ENCODE data around the gene COL27A1.

Gene COL27A1

DNA sequence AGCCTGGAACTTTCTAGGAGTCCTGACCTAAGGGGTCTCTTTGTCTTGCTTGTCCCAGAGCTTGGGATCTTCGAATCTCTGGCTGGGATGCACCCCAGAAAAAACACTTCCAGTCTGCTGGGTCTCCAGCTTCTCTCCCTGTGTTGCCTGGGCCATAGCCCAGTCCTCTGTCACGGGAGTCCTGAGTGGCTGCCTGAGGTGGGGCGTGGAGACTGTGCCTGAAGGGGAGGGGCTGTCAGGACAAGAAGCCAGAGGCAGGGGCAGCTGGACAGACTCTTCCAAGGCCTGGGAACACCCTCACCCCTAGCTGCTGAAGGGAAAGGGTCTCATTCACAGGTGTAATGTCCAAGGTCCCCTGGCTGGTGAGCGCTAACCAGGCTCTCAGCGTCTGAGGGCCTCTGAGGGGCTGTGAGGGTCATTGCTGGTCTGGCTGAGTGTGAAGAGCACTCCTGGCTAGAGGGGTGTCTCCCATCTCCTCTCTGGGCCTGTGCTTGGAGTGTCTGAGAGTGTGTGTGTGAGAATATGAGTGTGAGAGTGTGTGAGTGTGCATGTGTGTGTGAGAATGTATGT, 20.4 kb upstream of the COL27A1 start:
- CTCF ChIA-PET: interaction anchor here (0.9 to 1.5 kb wide), 4 partner anchors 20 to 53 kb away, joined by 3 to 5 read pairs (median 4); no protein-coding TSS in a partner anchor
- no peak for DNase-seq (ENCODE audit: low read depth, low spot score)
- POLR2A ChIA-PET: interaction anchor here (1.1 kb wide), 1 partner anchor 21 kb away, joined by 3 read pairs; the partner anchor contains the start of gene COL27A1
- no peak overlapping the region for H3K4me3 ChIP-seq (ENCODE audit: low read depth, low read length)
- TF ChIP-seq, protein P1, sequence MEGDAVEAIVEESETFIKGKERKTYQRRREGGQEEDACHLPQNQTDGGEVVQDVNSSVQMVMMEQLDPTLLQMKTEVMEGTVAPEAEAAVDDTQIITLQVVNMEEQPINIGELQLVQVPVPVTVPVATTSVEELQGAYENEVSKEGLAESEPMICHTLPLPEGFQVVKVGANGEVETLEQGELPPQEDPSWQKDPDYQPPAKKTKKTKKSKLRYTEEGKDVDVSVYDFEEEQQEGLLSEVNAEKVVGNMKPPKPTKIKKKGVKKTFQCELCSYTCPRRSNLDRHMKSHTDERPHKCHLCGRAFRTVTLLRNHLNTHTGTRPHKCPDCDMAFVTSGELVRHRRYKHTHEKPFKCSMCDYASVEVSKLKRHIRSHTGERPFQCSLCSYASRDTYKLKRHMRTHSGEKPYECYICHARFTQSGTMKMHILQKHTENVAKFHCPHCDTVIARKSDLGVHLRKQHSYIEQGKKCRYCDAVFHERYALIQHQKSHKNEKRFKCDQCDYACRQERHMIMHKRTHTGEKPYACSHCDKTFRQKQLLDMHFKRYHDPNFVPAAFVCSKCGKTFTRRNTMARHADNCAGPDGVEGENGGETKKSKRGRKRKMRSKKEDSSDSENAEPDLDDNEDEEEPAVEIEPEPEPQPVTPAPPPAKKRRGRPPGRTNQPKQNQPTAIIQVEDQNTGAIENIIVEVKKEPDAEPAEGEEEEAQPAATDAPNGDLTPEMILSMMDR (IDR thresholded peaks at IDR 0.05; ENCODE audit: insufficient read depth, low read length, missing control alignments): no peak

DNA sequence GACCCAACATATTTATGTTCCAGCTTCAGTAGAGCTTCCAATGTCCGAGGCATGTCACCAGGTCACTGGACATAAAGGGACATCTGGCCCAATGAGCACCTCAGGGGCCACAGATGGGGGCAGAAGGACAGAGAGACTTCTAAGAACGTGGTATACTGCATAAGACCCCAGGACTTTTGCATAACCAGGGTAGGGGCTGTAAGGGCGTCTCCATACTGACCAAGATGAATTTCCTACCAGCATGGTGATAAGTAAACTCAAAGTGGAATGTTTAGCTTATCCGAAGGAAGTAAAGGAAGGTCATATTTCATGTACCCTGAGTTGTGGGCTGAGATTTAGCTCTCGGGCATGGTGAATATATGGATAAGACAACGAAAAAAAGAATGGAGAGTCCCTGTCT, 17.5 kb upstream of the COL27A1 start:
- ChIA-PET CTCF (interaction anchor here (1.0 to 1.8 kb wide), 3 partner anchors 17 to 55 kb away, joined by 3 to 7 read pairs (median 4); partner anchors contain the start of gene COL27A1), POLR2A (no interaction called here)
- no peak overlapping the region for H3K4me3 ChIP-seq (ENCODE audit: low read depth, low read length)
- TF ChIP-seq, protein P1 (IDR thresholded peaks at IDR 0.05; ENCODE audit: insufficient read depth, low read length, missing control alignments): no peak
- DNase-seq (ENCODE audit: low read depth, low spot score): no peak

DNA sequence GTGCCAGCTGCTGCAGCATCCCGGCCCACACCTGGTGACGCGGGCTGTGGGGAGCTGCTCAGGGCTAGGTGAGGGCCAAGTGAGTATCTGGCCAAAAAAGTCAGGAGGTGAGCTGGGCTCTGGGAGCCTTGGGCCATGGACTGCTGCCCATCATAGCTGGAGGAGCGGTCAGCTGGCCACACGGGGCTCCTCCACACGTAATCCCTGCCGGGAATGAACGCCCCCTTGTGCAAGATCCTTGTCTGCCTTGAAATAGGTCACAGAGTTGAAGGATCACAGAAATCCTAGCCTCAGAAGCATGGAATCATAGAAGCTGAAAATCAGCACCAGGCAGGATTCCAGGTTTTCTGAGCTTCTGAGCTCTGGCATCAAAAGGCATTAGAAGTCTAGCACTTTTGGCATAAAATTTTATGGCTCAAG, 16.8 kb upstream of the COL27A1 start:
- no peak overlapping the region for H3K4me3 ChIP-seq (ENCODE audit: low read depth, low read length)
- TF ChIP-seq, protein P1 (IDR thresholded peaks at IDR 0.05; ENCODE audit: insufficient read depth, low read length, missing control alignments): no peak
- no peak for DNase-seq (ENCODE audit: low read depth, low spot score)
- ChIA-PET POLR2A (no interaction called here), CTCF (interaction anchor here (0.8 to 1.8 kb wide), 4 partner anchors 17 to 167 kb away, joined by 3 to 7 read pairs (median 4); partner anchors contain the start of gene COL27A1)

DNA sequence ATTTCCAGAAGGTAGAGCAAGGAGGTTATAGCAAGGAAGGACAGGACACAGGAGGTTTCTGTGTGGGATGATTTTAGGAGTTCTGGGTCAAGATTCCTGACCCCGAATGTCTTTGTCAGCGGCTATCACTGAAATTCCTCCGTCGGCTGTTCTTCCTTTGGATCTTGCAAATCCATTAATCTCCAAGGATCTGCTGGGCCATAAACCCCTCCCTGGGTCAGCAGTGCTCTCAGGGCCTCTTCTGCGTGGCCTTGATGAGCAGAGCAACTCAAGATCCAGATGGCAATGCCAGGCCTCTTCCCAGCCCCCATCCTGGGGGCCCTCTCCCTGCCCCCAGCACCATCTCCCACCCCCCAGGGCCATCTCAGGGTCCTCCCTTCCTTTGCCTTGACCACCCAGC, 16.3 kb upstream of the COL27A1 start:
- TF ChIP-seq, protein P1 (IDR thresholded peaks at IDR 0.05; ENCODE audit: insufficient read depth, low read length, missing control alignments): no peak
- POLR2A ChIA-PET: no interaction called here
- CTCF ChIA-PET: interaction anchor here (0.8 to 7.1 kb wide), 4 partner anchors 16 to 166 kb away, joined by 4 to 122 read pairs (median 18); partner anchors contain the start of gene COL27A1

DNA sequence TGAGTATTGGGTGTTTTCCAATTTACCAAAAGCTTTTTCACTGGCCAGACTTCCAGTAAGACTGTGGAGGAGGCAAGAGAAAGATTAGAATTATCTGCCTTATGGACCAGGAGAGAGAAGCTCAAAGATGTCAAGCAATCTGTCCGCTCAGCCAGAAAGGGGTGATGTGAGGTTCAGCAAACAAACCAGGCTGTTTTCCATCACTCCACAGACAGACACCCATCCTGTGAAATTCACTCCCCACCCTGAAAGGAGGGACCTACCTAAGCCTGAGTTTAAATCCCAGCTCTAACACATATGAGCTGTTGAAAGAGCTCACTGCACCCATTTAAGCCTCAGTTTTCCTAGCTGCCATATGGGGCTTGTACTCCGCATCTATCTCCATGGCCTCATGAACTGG, 14.9 kb upstream of the COL27A1 start:
- no peak overlapping the region for H3K4me3 ChIP-seq (ENCODE audit: low read depth, low read length)
- ChIA-PET CTCF (interaction anchor here (0.9 to 7.1 kb wide), 9 partner anchors 9 to 164 kb away, joined by 3 to 122 read pairs (median 4); partner anchors contain the start of gene COL27A1), POLR2A (interaction anchor here (1.4 kb wide), 1 partner anchor 15 kb away, joined by 4 read pairs; the partner anchor contains the start of gene COL27A1)
- TF ChIP-seq, protein P1 (IDR thresholded peaks at IDR 0.05; ENCODE audit: insufficient read depth, low read length, missing control alignments): no peak
- DNase-seq (ENCODE audit: low read depth, low spot score): no peak

More for the DNA sequence above, 16.3 kb upstream of the COL27A1 start:
- DNase-seq (ENCODE audit: low read depth, low spot score): no peak
- no peak overlapping the region for H3K4me3 ChIP-seq (ENCODE audit: low read depth, low read length)

DNA sequence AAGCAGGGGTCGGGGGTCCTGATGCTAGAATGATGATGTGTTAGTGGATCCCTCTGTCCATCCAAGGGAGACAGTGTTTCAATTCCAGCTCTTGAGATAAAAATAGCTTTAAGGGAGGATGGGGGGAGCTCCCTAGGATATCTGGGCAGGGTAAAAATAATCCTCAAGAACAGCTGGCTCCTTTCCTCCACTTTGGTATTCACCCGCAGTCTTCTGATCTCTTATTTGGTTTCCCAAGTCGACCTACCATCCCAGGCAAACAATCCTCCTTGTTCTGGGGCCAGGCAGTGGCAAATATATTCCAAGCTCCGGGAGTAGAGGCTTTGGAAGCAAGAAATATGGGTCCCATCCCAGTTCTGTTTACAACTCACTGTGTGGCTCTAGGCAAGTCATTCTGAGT, 14.5 kb upstream of the COL27A1 start:
- CTCF ChIA-PET: interaction anchor here (0.9 to 7.1 kb wide), 12 partner anchors 9 to 164 kb away, joined by 3 to 122 read pairs (median 4); partner anchors contain the start of gene COL27A1
- POLR2A ChIA-PET: interaction anchor here (1.4 kb wide), 1 partner anchor 14 kb away, joined by 4 read pairs; the partner anchor contains the start of gene COL27A1
- H3K4me3 ChIP-seq (ENCODE audit: low read depth, low read length): no peak overlapping the region
- TF ChIP-seq, protein P1 (IDR thresholded peaks at IDR 0.05; ENCODE audit: insufficient read depth, low read length, missing control alignments): no peak
- no peak for DNase-seq (ENCODE audit: low read depth, low spot score)
